ENCODE measurements around the gene UNKL. TPM values are rescaled to one million over a fixed set of nuclear protein-coding genes. Genes with fewer than 3 reads are reported as not detected.

UNKL gene
- total RNA-seq, 1 donor from 2014 or later = 5.3 TPM

DNA sequence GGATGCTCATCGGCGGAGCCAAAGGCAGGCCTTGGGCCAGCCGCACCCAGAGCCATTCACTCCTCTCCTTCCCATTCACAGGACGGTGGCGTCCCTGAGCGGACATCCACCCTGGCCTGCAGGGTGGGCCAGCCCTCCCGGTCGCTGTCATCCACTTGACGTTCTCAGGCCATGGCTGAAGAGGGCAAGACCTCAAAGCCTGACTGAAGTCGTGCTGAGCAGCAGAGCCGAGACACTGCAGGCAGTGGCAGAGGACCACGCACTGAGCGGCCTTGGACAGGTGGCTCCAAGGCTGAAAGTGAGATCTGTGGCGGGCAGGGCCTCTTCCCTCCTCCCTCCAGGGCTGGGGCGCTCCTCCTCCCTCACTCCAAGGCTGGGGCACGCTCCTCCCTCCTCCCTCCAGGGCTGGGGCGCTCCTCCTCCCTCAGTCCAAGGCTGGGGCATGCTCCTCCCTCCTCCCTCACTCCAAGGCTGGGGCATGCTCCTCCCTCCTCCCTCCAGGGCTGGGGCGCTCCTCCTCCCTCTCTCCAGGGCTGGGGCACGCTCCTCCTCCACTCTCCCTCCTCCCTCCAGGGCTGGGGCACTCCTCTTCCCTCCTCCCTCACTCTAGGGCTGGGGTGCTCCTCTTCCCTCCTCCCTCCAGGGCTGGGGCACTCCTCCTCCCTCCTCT lies 38.6 kb downstream of the UNKL start:
- peak; percentile 3 for ATAC-seq

- no peak for ATAC-seq
Observed at GRCh38 chr16:1375298-1375640, 39.2 kb downstream of the UNKL start.

DNA sequence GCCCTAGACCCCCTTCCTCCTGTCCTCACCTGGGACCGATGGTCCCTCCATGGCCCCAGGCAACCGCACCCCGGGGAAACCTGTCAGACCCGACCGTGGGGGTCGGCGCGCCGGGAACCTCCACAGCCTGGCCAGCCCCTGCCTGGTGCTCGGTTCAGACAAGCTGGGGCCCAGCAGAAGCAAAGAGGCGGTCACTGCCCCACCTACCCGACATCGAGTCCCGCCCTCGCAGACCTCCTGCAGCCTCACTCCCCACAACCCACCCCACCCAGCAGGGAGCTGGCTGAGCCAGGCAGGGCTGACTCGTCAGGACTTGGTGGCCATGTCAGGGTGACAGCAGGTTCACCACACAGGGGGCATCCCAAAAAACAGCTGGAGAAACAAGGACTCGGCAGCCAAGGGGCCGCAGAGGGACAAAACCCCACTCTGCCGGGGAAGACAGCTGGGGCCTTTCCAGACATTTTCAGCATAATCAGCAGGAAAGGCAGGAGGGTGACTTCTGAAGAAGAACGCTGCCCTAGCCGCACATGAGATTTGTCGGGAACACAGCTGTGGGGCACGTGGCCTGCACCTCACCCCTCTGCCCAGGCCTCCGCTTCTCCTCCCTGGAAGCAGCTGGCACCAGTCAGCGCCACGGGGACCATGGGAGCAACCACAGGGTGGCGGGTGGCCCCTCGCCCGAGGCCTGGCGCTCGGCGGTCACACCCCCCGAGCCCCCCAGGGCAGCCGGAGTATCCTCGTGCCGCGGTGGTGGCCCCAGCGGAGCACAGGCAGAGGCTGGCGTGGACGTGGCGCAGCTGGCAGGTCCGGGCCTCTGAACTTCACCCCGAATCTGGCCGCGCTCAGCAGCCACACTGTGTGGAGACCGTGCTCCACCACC lies 39.8 kb downstream of the UNKL start:
- ATAC-seq = no peak

- no peak for ATAC-seq
Observed at GRCh38 chr16:1372292-1372950, 42.1 kb downstream of the UNKL start.

DNA sequence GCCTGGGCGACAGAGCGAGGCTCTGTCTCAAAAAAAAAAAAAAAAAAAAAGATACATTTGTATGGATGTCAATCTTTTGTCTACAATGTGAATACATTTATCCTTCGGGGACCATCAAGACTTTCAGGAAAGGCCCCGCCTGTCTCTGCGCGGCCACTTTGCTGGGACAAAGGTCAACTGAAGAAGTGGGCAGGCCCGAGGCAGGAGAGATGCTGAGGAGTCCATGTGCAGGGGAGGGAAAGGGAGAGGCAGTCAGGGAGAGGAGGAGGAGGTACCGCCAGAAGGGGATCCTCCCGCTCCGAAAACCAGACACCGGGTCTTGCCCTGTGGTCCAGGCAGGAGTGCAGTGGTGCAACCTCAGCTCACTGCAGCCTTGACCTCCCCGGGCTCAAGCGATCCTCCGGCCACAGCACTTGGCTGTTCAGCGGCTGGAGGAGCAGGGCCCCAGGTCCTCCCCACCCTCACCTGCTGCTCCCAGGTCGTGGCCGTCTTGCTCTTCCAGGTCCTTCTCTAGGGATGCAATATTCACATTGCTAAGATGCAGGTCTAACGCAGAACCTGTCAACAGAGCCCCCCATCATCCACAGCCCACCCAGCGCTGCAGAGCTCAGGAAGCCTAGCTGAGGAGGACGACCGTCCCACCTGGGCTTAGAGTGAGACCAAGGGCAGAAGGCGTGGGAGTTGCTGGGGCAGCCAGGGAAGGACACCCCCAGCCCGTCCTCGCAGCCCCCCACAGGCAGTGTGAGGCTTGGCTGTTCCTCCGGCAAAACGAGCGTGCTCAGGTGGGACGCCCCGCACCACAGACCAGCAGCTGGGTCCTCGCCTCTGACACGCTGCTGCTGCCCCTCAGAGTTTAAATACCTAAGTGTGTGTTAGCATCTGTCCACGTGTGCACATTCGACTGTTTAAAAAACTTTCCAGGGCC lies 43.2 kb downstream of the UNKL start:
- no peak for ATAC-seq

- no peak for ATAC-seq
Observed at GRCh38 chr16:1367486-1368174, 46.9 kb downstream of the UNKL start.

DNA sequence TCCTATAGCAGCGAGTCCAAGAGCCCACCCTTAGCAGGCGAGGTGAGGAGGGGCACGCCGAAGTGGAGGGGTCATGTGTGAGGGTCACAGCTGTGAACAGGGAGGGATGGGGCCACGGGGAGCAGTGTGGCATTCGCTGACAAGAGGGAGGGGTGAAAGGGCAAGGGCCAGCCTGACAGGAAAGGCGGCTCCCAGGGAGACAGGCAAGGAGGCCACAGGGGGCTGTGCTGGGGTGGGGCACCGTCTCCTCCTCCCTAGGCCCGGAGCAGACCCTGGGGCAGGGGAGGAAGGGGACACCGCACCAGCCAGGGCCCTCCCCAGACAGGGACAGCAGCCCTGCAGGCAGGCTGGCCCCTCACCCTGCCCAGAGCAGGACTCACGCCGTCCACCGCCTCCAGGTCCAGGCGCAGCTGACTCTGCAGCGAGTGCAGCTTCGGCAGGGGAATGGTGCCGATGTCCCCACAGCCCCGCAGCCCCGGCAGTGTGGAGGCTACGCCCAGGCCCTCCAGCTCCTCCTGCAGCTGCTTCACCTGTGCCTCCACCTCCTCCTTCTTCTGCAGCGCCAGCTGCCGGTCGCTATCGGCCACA lies 47.7 kb downstream of the UNKL start:
- ATAC-seq = no peak

- no peak for ATAC-seq
Observed at GRCh38 chr16:1366060-1366711, 48.3 kb downstream of the UNKL start.

GRCh38 chr16:1364510-1364909 lies 50.0 kb downstream of the UNKL start:
- no peak for ATAC-seq

GRCh38 chr16:1363501-1364041 lies 50.9 kb downstream of the UNKL start:
- peak; percentile 72 for ATAC-seq

DNA sequence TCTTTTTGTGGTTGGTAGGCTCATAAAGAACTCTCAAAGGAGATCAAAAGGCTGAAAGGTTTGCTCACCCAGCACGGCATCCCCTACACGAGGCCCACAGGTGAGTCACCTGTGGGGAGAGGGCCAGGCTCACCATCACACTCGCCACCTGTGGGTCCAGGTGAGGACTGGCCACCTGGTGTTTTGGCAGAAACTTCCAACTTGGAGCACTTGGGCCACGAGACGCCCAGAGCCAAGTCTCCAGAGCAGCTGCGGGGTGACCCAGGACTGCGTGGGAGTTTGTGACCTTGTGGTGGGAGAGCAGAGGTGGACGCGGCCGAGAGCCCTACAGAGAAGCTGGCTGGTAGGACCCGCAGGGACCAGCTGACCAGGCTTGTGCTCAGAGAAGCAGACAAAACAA lies 51.7 kb downstream of the UNKL start:
- no peak for ATAC-seq

GRCh38 chr16:1361685-1362360 lies 52.7 kb downstream of the UNKL start:
- ATAC-seq = no peak

DNA sequence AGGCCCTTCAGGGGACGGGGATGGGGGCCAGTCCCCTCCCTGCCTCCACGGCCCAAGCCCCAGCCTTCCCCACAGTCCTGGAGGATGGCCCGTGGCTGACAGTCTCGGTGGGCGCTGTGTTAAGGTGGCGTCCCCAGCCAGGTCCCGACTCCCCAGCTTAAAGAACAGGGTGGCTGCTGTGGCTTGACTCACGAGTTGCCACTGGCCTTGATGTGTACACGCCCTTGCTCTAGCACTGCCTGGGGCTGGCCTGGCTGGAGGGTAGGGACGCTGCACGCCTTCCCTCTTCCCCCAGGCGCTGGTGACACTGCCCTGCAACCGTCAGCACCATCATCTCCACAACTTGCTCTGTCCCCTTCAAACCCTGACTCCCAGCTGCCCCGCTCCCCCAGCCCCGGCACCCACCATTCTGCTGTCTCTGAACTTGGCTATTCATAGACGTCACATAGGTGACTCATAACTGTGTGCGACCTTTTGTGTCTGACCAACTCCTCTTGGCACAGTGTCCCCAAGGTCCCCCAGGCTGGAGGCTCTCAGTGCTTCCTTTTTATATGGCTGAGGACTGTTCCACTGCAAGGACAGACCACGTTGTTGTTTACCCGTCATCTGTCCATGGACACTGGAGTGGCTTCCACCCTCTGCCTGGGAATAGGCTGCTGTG lies 56.5 kb downstream of the UNKL start:
- ATAC-seq = peak; percentile 29

GRCh38 chr16:1356061-1356900 lies 58.2 kb downstream of the UNKL start:
- ATAC-seq = no peak

DNA sequence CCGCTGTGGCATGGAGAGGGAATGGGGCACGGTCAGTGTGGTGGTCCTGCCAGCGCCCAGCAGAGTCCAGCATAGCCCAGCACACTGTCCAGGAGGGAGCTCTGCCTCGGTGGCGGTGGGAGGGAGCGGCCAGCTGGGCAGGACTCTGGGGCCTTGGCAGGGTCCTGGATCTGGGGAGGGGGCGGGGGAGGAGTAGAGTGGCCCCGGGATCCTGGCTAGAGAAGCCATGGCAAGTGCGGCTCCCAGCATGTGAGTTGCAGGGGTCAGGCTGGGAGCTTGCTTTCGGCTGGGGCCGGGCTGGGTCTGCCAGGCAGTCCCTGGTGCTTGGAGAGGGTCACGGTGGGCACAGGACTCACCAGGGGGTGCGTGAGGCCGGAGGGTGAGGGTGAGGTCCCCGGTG lies 58.9 kb downstream of the UNKL start:
- no peak for ATAC-seq

- ATAC-seq = no peak
Observed at GRCh38 chr16:1354815-1355540, 59.5 kb downstream of the UNKL start.

DNA sequence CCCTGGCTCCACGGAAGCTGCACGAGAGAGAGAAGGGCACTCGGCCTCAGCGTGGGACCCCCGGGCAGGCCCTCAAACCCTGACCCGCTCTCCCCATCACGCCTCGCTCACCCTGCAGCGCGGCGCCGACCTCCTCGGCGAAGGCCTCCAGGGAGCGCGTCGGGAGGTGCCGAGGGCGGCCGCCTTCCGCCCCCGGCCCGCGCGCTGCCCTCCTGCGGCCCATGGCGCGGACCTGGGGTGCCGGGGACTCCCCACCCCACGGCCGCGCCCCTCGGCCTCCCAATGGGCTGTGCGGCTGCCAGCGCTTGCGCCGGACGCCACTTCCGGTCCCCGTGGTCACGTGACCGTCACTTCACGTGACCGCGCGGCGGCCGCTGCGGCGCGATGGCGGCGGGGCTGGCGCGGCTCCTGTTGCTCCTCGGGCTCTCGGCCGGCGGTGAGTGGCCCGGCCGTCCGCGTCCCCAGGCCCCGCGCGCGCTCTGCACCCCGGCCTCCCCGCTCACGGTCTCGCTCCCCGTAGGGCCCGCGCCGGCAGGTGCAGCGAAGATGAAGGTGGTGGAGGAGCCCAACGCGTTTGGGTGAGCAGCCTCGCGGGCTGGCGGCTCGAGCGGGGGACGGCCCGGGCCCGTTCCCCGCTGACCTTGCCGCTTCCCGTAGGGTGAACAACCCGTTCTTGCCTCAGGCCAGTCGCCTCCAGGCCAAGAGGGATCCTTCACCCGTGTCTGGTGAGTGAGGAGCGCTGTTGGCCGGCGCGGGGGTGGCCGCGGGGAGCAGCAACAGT lies 62.7 kb downstream of the UNKL start, which contains the start of the genes GNPTG and TSR3:
Gene GNPTG (plus strand): TSS at position 350 of the 781 bp plus-strand sequence. CDS start 35 bp downstream, at position 385.
Gene TSR3 (minus strand): TSS at position 297 of the 781 bp plus-strand sequence. CDS start 74 bp downstream, at position 223.
- ATAC-seq = peak; percentile 75

All from esophagus mucosa (tissue), 1 donor.